DMS153 (cell line): ENCODE results near the gene DAO.
"Not testable (repeated sequence)": the region's sequence is repeated elsewhere in the genome, so short reads cannot be mapped to it uniquely, and the experiment has no call there.

Experiments
- DNase-seq: peaks from one replicate; lab custom pipeline; 2025; lab: John Stamatoyannopoulos, UW

DAO gene

DNA sequence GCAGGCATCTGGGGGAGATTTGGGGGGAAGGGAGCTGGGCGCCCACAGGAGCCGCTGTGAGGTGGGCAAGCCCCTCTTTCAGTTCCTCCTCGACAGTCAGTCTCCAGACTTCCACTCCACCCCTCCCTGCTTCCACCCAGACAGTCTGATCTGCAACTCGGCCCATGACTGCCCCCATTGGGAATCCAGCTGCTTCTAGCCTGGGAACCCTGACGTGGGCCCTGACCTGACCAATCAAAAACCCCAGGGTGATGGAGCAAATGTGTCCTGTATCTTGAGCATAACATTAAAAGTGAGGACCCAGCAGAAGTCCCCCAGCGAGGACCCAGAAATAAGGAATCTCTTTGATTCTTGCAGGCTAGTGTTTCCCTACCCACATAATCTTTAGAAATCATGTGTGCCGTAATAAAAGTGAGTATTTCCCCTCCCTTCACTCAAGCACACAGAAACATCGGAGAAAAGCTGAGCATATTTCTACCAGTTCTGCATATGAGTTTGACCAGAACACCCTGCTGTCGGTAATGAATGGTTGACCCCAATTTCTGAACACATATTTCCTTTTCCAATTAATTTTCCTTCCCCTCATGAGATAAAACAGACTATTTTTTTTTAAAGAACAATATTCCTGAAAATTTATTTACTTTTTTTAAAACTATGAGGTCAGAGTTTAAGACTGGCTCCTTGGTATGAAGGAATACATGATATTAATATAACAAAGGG lies 28.9 kb upstream of the DAO start:
- DNase-seq: no peak

GRCh38 chr12:108852674-108853309 lies 27.1 kb upstream of the DAO start:
- DNase-seq: no peak

- no peak for DNase-seq
These were observed 26.5 kb upstream of the DAO start for GRCh38 chr12:108853426-108853825.

DNA sequence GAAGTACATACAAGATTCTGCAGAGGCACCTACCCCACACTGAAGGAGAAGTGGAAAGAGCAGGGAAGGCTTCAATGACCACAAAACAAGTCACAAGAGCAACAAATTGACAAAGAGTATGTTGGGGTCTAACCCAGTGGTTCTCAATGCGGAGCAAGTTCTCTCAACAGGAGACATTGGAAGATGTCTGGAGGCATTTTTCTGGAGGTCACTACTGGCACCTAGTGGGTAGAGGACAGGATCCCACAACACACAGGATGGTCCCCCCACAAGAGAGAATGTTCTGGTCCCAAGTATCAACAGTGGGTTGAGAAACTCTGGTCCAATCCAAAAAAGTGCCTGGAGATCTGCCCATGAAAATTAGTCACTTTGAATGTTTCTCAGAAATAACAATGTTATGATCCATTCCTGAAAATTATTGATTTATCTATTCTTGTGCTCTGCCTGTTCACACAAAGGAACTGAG lies 25.9 kb upstream of the DAO start:
- DNase-seq: no peak

- DNase-seq: no peak
These were observed 25.2 kb upstream of the DAO start for GRCh38 chr12:108854451-108855283.

GRCh38 chr12:108855284-108856169 lies 24.4 kb upstream of the DAO start:
- no peak for DNase-seq

DNA sequence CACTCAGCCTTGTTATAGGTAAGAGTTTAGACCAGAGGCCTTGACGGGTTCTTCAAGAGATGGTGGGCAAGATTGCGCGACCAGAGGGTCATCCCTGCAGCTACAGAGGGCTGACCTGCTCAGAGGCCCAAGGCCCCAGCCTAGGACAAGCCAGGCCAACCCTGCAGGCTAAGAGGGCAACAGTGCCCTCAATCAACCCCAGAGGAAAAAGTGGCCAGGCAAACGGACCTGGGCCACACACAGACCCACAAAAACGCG lies 23.8 kb upstream of the DAO start:
- no peak for DNase-seq

DNA sequence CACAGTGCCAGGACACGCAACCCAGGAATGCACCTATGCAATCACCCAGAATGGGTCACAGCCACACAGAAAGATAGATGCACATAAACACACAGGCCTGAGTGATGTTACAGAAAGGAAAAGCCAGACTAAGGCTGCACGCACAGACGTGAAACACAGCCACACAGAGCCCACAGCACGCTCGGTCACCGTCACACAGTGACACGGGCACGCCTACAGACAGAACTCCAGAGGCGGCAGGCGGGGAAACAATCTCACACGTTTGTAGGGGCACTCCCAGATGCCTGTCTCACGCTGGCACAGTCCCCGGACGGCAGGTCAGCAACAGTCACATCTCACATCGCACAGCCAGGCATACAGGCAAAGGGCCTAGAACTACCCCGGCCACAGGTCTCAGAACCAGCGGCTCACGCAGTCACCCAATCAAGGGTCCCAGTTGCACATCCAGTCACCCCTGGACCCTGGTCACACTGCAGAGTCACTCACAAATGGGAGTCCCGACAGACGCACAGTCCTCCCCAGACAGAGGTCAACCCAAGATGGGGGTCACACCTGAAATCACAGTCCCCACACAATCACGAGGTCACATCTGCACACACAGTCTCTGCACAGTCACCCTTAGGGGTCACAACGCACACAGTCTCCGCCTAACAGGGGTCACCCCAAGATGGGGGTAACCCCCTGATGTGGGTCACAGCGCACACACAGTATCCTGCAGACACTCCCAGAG lies 23.3 kb upstream of the DAO start:
- no peak for DNase-seq

- DNase-seq: no peak
These were observed 22.8 kb upstream of the DAO start for GRCh38 chr12:108857158-108857407.

- no peak for DNase-seq
These were observed 21.4 kb upstream of the DAO start for GRCh38 chr12:108858311-108859074.

DNA sequence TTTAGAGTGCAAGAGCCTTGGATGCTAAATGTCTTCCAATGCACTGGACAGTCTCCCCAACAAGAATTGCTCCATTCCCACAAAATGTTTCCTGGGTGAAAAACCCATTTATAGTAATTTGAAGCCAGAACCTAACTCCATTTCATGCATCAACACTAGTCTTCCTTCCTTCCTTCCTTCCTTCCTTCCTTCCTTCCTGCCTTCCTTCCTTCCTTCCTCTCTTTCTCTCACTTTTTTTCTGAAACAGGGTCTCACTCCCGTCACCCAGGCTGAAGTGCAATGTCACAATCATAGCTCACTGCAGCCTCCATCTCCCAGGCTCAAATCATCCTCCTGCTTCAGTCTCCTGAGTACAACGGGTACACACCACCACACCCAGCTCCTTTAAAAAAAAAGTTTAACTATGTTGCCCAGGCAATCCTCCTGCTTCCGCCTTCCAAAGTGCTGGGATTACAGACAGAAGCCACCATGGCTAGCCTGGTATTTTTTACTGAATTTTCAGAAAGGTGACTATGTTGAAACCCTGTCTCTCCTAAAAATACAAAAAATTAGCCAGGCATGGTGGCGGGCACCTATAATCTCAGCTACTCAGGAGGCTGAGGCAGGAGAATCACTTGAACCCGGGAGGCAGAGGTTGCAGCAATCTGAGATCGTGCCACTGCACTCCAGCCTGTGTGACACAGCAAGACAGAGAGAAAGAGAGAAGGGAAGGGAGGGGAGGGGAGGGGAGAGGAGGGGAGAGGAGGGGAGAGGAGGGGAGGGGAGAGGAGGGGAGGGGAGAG lies 20.6 kb upstream of the DAO start:
- not testable (repeated sequence) for DNase-seq

- no peak for DNase-seq
These were observed 20.0 kb upstream of the DAO start for GRCh38 chr12:108859923-108860291.

DNA sequence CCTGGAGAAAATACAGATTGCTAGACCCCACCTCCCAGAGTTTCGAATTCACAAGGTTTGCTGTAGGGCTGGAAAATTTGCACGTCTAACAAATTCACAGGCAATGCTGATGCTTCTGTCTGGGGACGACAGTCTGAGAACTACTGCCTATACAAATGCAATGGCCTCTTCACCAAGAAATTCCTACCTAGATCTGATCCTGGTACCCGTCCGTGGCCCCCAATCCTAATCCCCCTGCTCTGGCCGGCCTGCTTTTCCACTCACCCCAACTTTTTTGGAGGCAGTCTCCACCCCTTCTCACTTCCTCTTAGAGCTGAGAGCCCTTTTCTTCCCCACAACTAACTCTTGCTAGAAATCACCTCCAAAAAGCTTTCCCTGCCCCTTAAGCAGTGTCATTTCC lies 19.4 kb upstream of the DAO start:
- DNase-seq: no peak

DNA sequence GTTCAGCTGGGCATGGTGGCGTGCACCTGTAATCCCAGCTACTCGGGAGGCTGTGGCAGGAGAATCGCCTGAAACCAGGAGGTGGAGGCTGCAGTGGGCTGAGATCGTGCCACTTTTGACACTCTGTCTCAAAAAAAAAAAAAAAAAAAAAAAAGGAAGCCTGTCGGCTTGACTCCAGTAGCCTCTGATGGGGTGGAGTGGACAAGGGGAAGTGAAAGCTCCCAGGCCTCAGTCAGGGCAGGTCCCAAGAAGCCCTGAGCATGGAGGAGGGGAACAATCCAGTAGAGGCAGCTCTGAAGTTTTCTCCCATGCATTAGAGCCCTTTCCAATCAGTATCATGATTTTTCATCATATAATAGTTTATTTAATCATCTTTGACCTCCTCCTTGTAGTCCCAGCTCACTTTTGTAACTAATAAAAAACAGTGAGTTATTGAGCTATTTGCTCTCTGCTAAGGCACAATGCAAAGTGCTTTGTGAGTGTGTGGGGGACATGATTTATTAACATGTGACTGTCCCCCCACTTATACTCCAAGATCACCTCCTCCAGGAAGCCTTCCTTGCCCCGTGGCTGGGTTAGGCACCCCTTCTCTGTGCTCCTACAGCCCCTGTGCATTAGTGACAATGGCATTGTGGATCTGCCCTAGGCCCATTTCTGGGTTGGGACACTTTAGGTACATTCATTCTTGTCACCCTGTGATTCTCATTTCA lies 17.9 kb upstream of the DAO start:
- DNase-seq: no peak

GRCh38 chr12:108862588-108862959 lies 17.3 kb upstream of the DAO start:
- no peak for DNase-seq

- no peak for DNase-seq
These were observed 14.7 kb upstream of the DAO start for GRCh38 chr12:108865169-108865568.

DNA sequence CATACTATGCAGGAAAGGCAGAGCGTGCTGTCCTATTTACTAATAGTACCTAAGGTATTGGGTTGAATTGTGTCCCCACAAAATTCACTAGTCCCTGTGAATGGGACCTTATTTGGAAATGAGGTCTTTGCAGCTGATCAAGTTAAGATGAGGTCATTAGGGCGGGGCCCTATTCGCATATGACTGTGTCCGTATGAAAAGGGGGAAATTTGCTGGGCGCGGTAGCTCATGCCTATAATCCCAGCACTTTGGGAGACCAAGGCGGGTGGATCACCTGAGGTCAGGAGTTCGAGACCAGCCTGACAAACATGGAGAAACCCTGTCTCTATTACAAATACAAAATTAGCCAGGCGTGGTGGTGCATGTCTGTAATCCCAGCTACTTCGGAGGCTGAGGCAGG lies 13.8 kb upstream of the DAO start:
- not testable (repeated sequence) for DNase-seq

GRCh38 chr12:108868781-108869180 lies 11.1 kb upstream of the DAO start:
- DNase-seq: no peak

- DNase-seq: no peak
These were observed 4.6 kb upstream of the DAO start for GRCh38 chr12:108875280-108875679.
